ENCODE data around the gene NINL. TPM values are rescaled to one million over a fixed set of nuclear protein-coding genes. Genes with fewer than 3 reads are reported as not detected.
A peak's percentile ranks its signal among the peaks of the same experiment; 100 is the strongest.

NINL gene
- total RNA-seq, 1 experiment from 2014 or later = 33.7 TPM

- no peak overlapping the region for H3K4me3 ChIP-seq (ENCODE audit: insufficient read depth, low read depth, low read length)
- peaks cover 9% of the 10 kb centered on the region for H3K36me3 ChIP-seq (replicated peaks; ENCODE audit: control insufficient read depth, insufficient read depth, low read length)
- H3K27me3 ChIP-seq (ENCODE audit: control insufficient read depth, insufficient read depth, low read length) = no peaks in the 10 kb centered on the region
- DNase-seq = no peak
Measured at GRCh38 chr20:25424536-25424935, 160.8 kb downstream of the NINL start.

GRCh38 chr20:25422032-25422431 is 163.3 kb downstream of the NINL start:
- peaks cover 20% of the 10 kb centered on the region for H3K36me3 ChIP-seq (replicated peaks; ENCODE audit: control insufficient read depth, insufficient read depth, low read length)
- no peak for DNase-seq
- no peaks in the 10 kb centered on the region for H3K27me3 ChIP-seq (ENCODE audit: control insufficient read depth, insufficient read depth, low read length)
- H3K4me3 ChIP-seq (ENCODE audit: insufficient read depth, low read depth, low read length) = no peak overlapping the region

- no peak for DNase-seq
- H3K36me3 ChIP-seq (replicated peaks; ENCODE audit: control insufficient read depth, insufficient read depth, low read length) = peaks cover 18% of the 10 kb centered on the region
- no peak overlapping the region for H3K4me3 ChIP-seq (ENCODE audit: insufficient read depth, low read depth, low read length)
- H3K27me3 ChIP-seq (ENCODE audit: control insufficient read depth, insufficient read depth, low read length) = no peaks in the 10 kb centered on the region
Measured at GRCh38 chr20:25421102-25421501, 164.2 kb downstream of the NINL start.

- H3K36me3 ChIP-seq (replicated peaks; ENCODE audit: control insufficient read depth, insufficient read depth, low read length) = peaks cover 17% of the 10 kb centered on the region
- no peak overlapping the region for H3K4me3 ChIP-seq (ENCODE audit: insufficient read depth, low read depth, low read length)
- DNase-seq = no peak
- no peaks in the 10 kb centered on the region for H3K27me3 ChIP-seq (ENCODE audit: control insufficient read depth, insufficient read depth, low read length)
Measured at GRCh38 chr20:25418776-25419175, 166.6 kb downstream of the NINL start.

GRCh38 chr20:25408890-25409289 is 176.4 kb downstream of the NINL start:
- Histone ChIP-seq H3K4me3 (ENCODE audit: insufficient read depth, low read depth, low read length) (no peak overlapping the region), H3K27me3 (ENCODE audit: control insufficient read depth, insufficient read depth, low read length) (no peaks in the 10 kb centered on the region), H3K36me3 (replicated peaks; ENCODE audit: control insufficient read depth, insufficient read depth, low read length) (peaks cover 1% of the 10 kb centered on the region)
- peak; percentile 18 for DNase-seq

GRCh38 chr20:25408170-25408547 is 177.2 kb downstream of the NINL start:
- Histone ChIP-seq H3K36me3 (replicated peaks; ENCODE audit: control insufficient read depth, insufficient read depth, low read length) (peaks cover 1% of the 10 kb centered on the region), H3K27me3 (ENCODE audit: control insufficient read depth, insufficient read depth, low read length) (no peaks in the 10 kb centered on the region), H3K4me3 (ENCODE audit: insufficient read depth, low read depth, low read length) (peak overlapping the region; percentile 84)
- DNase-seq = peak; percentile 15

- peak; percentile 98 for DNase-seq
Measured at GRCh38 chr20:25407311-25408169, 177.8 kb downstream of the NINL start, which contains the start of gene GINS1. Gene GINS1 (plus strand): TSS chr20:25407673. CDS start chr20:25407821, 148 bp downstream.

More at GRCh38 chr20:25407311-25408169, 177.8 kb downstream of the NINL start, which contains the start of gene GINS1:
- peaks cover 1% of the 10 kb centered on the region for H3K36me3 ChIP-seq (replicated peaks; ENCODE audit: control insufficient read depth, insufficient read depth, low read length)
- H3K4me3 ChIP-seq (ENCODE audit: insufficient read depth, low read depth, low read length) = peak within 1 kb of the TSS; percentile 84
- no peaks in the 10 kb centered on the region for H3K27me3 ChIP-seq (ENCODE audit: control insufficient read depth, insufficient read depth, low read length)

Other genes with a start within 250 kb of the NINL start
- gene ABHD12, start 194.7 kb downstream of the NINL start, total RNA-seq (2014; rRNA removed; shearing (Covaris generic)) = 36.4 and 37.2 TPM in 2 replicates
- gene GINS1, start 177.9 kb downstream of the NINL start, total RNA-seq (2014; rRNA removed; shearing (Covaris generic)) = 46.6 and 48.9 TPM in 2 replicates
- 7.0 and 7.2 TPM in 2 replicates for gene NANP, start 38.5 kb upstream of the NINL start, total RNA-seq (2014; rRNA removed; shearing (Covaris generic))
- gene ZNF337, start 111.3 kb upstream of the NINL start, total RNA-seq (2014; rRNA removed; shearing (Covaris generic)) = 5.7 and 7.1 TPM in 2 replicates

Data from H7 (cell line).